Activated CD8-positive, alpha-beta memory T cell treated with anti-CD3 and anti-CD28 coated beads, Interleukin-2, amount 50 U/mL, for 4 hours (primary cell): ENCODE measurements around the gene VARS2.
"Not testable (repeated sequence)": the region's sequence is repeated elsewhere in the genome, so short reads cannot be mapped to it uniquely, and the experiment has no call there.

Source experiments
- DNase-seq: peaks from one replicate; pipeline ENCODE4 v3.0.0-alpha.2; 2020

The VARS2 gene

GRCh38 chr6:30914076-30914853, at the start of gene VARS2:
VARS2 (plus strand) TSS chr6:30914238; CDS start chr6:30914837, 599 bp downstream.
- DNase-seq = peak; percentile 84

GRCh38 chr6:30864325-30864724, 49.7 kb upstream of the VARS2 start:
- no peak for DNase-seq

- DNase-seq = not testable (repeated sequence)
Measured at GRCh38 chr6:30869241-30869749, 44.7 kb upstream of the VARS2 start.

GRCh38 chr6:30870546-30870945, 43.5 kb upstream of the VARS2 start:
- no peak for DNase-seq

DNA sequence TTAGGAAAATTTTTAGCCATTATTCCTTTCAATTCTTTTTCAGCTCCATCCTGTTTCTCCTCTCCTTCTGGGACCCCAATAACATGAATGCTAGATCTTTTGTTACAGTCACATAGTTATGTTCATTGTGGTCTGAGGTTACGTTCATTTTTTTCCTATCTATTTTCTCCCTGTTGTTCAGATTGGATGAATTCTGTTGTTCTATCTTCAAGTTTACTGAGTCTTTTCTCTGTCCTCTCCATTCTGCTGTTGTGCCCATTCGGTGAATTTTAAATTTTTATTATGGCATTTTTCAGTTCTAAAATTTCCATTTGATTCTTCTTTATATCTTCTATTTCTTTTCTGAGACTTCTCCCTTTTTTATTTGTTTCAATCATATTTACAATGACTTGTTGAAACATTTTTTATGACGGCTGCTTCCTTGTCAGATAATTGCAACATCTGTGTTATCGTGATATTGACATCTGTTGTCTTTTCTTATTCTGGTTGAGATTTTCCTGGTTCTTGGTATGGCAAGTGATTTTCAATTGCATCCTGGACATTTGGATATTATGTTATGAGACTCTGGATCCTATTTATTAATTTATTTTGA, 42.4 kb upstream of the VARS2 start:
- DNase-seq = no peak

- DNase-seq = no peak
Measured at GRCh38 chr6:30873137-30873640, 40.8 kb upstream of the VARS2 start.

DNA sequence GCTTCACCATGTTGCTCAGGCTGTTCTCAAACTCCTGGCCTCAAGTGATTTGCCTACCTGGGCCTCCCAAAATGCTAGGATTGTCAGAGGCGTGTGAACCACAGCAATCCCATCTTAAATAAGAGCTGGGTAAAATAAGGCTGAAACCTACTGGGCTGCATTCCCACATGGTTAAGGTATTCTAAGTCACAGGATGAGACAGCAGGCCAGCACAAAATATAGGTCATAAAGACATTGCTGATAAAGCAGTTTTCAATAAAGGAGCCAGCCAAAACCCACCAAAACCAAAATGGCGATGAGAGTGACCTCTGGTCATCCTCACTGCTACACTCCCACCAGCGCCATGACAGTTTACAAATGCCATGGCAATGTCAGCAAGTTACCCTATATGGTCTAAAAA, 40.2 kb upstream of the VARS2 start:
- not testable (repeated sequence) for DNase-seq

DNA sequence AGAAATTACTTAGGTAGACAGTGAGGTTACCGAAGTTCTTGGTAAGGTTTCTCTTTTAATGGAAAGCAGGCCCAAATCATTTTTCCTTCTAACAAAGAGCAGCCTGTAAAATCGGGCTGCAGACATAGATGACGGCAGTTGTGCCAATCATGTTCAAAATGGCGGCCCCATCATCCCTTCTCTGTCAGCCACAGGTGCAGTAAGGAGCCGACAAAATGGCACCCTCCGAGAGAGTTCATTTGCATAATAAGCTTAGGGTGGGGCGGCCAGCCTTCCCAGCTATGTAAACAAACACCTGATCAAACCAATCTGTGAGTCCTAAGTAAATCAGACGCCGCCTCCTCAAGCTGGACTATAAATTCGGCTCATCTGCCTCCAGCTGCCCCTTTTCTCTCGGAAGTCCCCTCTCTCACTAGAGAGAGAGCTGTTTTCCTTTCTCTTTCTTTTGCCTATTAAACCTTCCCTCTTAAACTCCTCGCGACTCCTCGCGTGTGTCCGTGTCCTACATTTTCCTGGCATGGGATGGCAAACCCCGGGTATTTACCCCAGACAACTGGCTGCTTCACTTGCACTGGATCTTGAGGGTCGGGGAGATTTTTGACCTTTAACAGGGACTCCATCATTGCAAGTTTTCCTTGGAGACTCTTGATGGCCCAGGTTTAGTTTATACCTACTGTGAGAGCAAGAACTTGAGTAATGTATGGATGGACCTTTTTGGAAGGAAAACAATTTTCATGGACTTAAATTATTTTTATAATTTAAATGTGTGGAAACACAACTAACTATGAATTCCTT, 38.6 kb upstream of the VARS2 start:
- no peak for DNase-seq

- DNase-seq = no peak
Measured at GRCh38 chr6:30876039-30876730, 37.9 kb upstream of the VARS2 start.

- peak; percentile 75 for DNase-seq
Measured at GRCh38 chr6:30877419-30878262, 36.4 kb upstream of the VARS2 start.

DNA sequence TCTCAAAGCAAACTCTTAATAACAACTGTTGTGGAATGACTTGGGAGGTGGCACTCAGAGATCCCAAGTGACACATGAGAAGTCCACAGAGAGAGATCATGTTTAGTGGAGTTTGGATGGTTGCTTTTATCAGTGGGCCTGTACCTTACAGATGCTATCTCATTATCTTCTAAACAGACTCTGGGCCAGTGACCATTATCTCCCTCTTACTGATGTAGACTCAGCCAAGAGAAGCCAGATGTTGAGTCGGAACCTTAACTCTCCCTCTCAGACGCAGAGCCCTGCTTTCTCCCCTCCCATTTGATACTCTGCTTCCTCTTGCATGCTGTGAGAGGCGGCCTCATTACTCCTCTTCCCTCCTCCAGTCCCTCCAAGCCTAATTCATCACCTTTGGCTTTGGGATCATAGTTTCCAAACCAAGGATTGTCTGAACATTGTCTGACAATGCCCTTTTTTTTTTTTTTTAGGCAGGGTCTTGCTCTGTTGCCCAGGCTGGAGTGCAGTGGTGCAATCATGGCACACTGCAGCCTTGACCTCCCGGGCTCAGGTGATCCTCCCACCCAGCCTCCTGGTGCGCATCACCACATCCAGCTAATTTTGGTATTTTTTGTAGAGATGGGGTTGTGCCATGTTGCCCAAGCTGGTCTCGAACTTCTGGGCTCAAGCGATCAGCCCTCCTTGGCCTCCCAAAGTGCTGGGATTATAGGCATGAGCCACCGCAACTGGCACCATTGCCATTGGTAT, 34.2 kb upstream of the VARS2 start:
- DNase-seq = no peak

DNA sequence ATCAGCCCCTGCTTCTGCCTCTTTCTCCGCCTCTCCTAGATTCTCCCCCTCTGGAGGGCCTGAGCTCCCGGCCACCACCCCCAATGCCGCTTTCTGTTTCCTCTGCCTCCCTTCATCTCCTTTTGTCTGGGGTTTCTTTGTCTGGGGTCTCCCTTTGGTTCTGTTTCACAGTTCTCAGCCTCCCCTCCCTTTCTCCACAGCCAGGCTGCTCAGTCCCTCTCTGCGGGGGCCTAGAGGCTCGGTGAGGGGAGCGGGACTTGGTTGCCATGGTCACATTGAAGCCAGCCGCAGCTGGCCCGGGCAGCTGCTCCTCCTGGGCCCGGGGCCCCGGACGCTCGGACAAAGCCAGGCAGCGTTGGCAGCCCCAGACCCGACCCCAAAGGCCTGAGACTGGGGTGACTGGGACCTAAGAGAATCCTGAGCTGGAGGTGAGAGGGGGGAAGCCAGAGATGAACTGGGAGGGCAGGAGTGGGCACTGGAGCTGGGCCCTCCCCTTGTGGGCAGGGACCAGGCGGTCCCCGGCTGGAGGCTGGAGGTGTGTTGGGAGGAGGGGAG, 33.3 kb upstream of the VARS2 start:
- DNase-seq = no peak

GRCh38 chr6:30881392-30882203, 32.4 kb upstream of the VARS2 start:
- no peak for DNase-seq

GRCh38 chr6:30882204-30882758, 31.8 kb upstream of the VARS2 start:
- DNase-seq = no peak

DNA sequence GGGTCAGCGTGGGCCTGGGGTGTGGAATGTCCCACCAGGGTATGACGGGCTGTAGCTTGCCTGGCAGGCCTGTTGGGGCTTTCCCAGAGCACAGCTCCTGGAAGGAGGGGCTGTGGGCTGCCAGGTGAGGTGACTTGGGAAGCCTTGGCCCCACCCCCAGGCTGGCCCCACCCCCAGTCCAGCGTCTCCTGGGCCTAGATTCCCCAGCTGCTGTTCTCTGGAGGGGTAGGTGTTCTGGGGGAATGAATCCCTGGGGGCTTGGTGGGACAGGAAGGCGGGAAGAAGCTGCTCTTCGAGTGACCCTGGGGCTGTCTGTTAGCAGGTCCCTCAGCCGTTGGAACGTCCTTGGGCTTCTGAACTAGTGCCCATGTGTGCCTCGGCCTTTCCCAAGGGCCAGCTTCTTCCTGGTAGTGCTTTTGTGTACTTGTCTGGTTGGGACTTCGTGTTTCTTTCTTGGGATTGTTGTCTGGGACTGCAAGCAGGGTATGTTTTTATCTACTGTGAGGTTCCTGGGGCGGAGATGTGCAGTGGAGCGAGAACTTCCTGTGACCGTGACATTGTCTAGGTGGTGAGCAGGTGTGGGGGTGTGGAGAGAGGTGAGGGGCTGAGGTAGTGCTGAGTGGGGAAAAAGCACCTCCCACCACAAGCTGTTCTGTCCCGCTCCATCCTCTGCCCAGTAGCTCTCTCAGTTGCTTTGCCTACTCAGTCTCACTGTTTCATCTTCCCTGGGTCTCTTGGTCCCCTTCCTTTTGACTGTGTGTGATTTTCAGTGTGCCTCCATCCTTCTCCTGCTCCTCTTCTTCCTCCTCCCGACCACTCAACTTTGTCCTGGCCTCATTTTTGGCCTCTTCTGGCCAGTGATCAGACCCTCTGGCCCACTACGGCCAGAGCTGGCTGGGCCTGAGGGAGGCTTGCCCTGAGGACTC, 31.0 kb upstream of the VARS2 start:
- no peak for DNase-seq

DNA sequence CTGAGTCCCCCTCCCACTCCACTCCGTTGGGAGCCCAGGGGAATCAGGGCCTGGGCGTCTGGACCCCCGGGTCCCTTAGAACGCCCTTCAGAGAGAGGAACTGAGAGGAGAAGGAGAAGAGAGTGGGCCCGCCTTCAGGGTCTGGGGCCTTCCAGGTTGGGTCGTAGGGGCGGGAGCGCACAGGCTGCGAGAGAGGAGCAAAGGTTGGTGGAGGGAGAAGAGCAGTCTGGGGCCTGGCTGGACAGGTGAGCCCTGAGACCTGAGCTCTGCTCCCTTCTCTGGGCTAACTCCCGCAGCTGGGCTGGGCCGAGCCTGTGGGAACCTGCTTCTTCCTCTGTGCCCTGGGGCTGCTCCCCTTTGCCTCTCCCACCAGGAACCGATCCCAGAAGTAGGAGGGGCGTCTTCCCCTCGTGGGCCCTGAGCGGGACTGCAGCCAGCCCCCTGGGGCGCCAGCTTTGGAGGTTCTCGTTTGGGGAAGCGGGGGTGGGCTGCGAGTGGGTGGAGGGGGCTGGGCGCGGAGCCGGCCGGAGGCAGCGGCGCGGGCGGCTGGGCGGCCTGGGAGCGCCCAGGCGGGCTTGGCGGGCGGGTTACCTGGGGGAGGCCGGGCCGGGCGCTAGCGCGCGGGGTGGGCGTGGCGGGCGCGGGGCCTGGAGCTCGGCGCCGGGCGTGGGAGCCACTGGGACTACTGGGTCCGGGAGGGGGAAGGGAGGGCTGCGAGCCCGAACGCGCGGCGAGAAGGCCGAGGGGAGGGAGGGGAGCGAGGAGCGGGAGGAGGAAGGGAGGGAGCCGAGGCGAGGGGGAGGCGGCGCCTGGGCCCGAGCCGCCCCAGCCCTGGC, 30.1 kb upstream of the VARS2 start, which contains the start of gene DDR1:
Gene DDR1 (plus strand): TSS at position 835 of the 836 bp plus-strand sequence. CDS start 4,211 bp downstream, outside the sequence.
- DNase-seq = peak; percentile 50
